Prostate gland (tissue), 2 donors: ENCODE data around the gene RGL1. TPM values are rescaled to one million over a fixed set of nuclear protein-coding genes. Genes with fewer than 3 reads are reported as not detected.
"Not testable (repeated sequence)": the region's sequence is repeated elsewhere in the genome, so short reads cannot be mapped to it uniquely, and the experiment has no call there.

Source experiments
- DNase-seq: peaks from one replicate; pipeline ENCODE4 v3.0.0-alpha.2; 2019; ENCODE audit warnings: low spot score
- H3K27ac ChIP-seq, 2 donors: fragments of 200-600 bp; sonication (generic); 2 replicates each; pipeline ENCODE4 v1.5.1; 2017 to 2019
- H3K27me3 ChIP-seq: fragments of 200-600 bp; sonication (generic); replicated peaks from 2 replicates; pipeline ENCODE4 v1.5.1; 2019; ENCODE audit not compliant: insufficient read depth
- H3K36me3 ChIP-seq, 2 donors: fragments of 200-600 bp; sonication (generic); 1 replicate in 1 of 2; 2 replicates in 1 of 2; pipeline versions ENCODE4 v1.5.1 to v1.8.1; 2017 to 2019
- H3K4me1 ChIP-seq: fragments of 200-600 bp; sonication (generic); replicated peaks from 2 replicates; pipeline ENCODE4 v1.5.1; 2019
- H3K4me3 ChIP-seq, 2 donors: fragments of 200-600 bp; sonication (generic); 2 replicates each; pipeline ENCODE4 v1.5.1; 2017 to 2019
- H3K9me3 ChIP-seq: fragments of 200-600 bp; sonication (generic); 2 replicates; pipeline ENCODE4 v1.5.1; 2017
- CTCF ChIP-seq, 4 experiments: fragments of 200-600 bp in 2 of 4; fragments of 450-650 bp in 2 of 4; sonication (generic) in 2 of 4; IDR thresholded peaks; 1 replicate in 3 of 4; 2 replicates in 1 of 4; pipeline ENCODE4 v1.5.1; 2016 to 2019; ENCODE audit warnings: antibody characterized with exemption in 4 of 4, mild to moderate bottlenecking in 2 of 4, moderate library complexity in 2 of 4
- POLR2A ChIP-seq: fragments of 450-650 bp; IDR thresholded peaks from one replicate; pipeline ENCODE4 v1.6.1; 2016; ENCODE audit warnings: antibody characterized with exemption, mild to moderate bottlenecking
- POLR2AphosphoS5 ChIP-seq: sonication (generic); formaldehyde crosslinking; IDR thresholded peaks from one replicate; pipeline ENCODE4 v1.6.1; 2017; ENCODE audit warnings: antibody characterized with exemption
- WGBS: methylation state at CpG from one replicate; pipeline ENCODE4 v1.1.5; 2018; 5-methylcytosine and 5-hydroxymethylcytosine counted together
- intact Hi-C: fragments of 100-400 bp; cut with DNase I; formaldehyde crosslinking; loops from one replicate; pipeline ENCODE4 v1.14.2; 2022
- total RNA-seq, 2 donors: library from RNA; depleted of rRNA; stranded (reverse); fragments of >200 nt; gene quantifications; one replicate each; pipeline ENCODE4 v1.1.0, GENCODE V29; 2016

Gene RGL1
- total RNA-seq, 2 donors from 2014 or later: 11.1 to 49.6 TPM

GRCh38 chr1:183760661-183761060 lies 44.3 kb upstream of the RGL1 start:
- intact Hi-C loops: no loop called here
- Histone ChIP-seq H3K9me3 (no peaks in the 10 kb centered on the region), H3K27me3 (no peaks in the 10 kb centered on the region), H3K4me1 (no peaks in the 10 kb centered on the region), H3K4me3 (no peak overlapping the region), H3K27ac (no peak overlapping the region), H3K36me3 (no peaks in the 10 kb centered on the region)
- no peak for TF ChIP-seq POLR2AphosphoS5
- no peak for TF ChIP-seq CTCF (IDR thresholded peaks at IDR 0.05)
- TF ChIP-seq POLR2A: no peak
- no peak for DNase-seq
- WGBS: 88% methylated on average over 2 of the region's 2 CpGs

- intact Hi-C loops: no loop called here
- DNase-seq: no peak
- Histone ChIP-seq H3K27me3 (no peaks in the 10 kb centered on the region), H3K36me3 (no peaks in the 10 kb centered on the region), H3K4me1 (no peaks in the 10 kb centered on the region), H3K4me3 (no peak overlapping the region), H3K27ac (no peak overlapping the region), H3K9me3 (no peaks in the 10 kb centered on the region)
- TF ChIP-seq CTCF (IDR thresholded peaks at IDR 0.05): no peak
- TF ChIP-seq POLR2A: no peak
- TF ChIP-seq POLR2AphosphoS5: no peak
- WGBS: 91% methylated on average over 1 of the region's 1 CpG
Measured at GRCh38 chr1:183761871-183762270, 43.0 kb upstream of the RGL1 start.

- H3K9me3 ChIP-seq, H3K4me3 ChIP-seq, DNase-seq, H3K27ac ChIP-seq, H3K36me3 ChIP-seq, H3K27me3 ChIP-seq, intact Hi-C loops, H3K4me1 ChIP-seq: not testable (repeated sequence)
Measured at GRCh38 chr1:183762856-183763255, 42.1 kb upstream of the RGL1 start.

- H3K4me3 ChIP-seq: no peak overlapping the region
- H3K36me3 ChIP-seq: no peaks in the 10 kb centered on the region
- TF ChIP-seq POLR2A: no peak
- no peak for TF ChIP-seq CTCF (IDR thresholded peaks at IDR 0.05)
- TF ChIP-seq POLR2AphosphoS5: no peak
- no peaks in the 10 kb centered on the region for H3K4me1 ChIP-seq
- no peak for DNase-seq
- intact Hi-C loops: no loop called here
- H3K27me3 ChIP-seq: no peaks in the 10 kb centered on the region
- no peak overlapping the region for H3K27ac ChIP-seq
- H3K9me3 ChIP-seq: no peaks in the 10 kb centered on the region
Measured at GRCh38 chr1:183764981-183765380, 39.9 kb upstream of the RGL1 start.

- Histone ChIP-seq H3K36me3 (no peaks in the 10 kb centered on the region), H3K4me1 (no peaks in the 10 kb centered on the region), H3K9me3 (no peaks in the 10 kb centered on the region), H3K27ac (no peak overlapping the region), H3K4me3 (no peak overlapping the region), H3K27me3 (no peaks in the 10 kb centered on the region)
- intact Hi-C loops: no loop called here
- no peak for DNase-seq
- 79% methylated on average over 5 of the region's 5 CpGs for WGBS
- no peak for TF ChIP-seq CTCF (IDR thresholded peaks at IDR 0.05)
- TF ChIP-seq POLR2AphosphoS5: no peak
- TF ChIP-seq POLR2A: no peak
Measured at GRCh38 chr1:183769956-183770815, 34.7 kb upstream of the RGL1 start.
